Adipose tissue (tissue), 3 donors: ENCODE results near the gene BAZ2B. TPM values are rescaled to one million over a fixed set of nuclear protein-coding genes. Genes with fewer than 3 reads are reported as not detected.

Experiments
- polyA plus RNA-seq, 3 donors: library from polyadenylated mRNA; stranded (reverse); fragments of 200-250 nt; gene quantifications; one replicate each; pipeline ENCODE4 v1.2.3, GENCODE V29; 2013
- donor health status: healthy with polysubstance abuse.
- donor health status: Bipolar disorder and iron deficiency.
- donor health status: healthy.

The BAZ2B gene
- polyA plus RNA-seq, 3 donors = 10.6 to 21.9 (median 16.3) TPM

Other genes with a start within 250 kb of the BAZ2B start
- gene MARCHF7, start 96.0 kb upstream of the BAZ2B start, polyA plus RNA-seq = 10 to 100 TPM; 12.0 to 40.6 (median 19.8) TPM
- 10 to 100 TPM in 2 of 3 donors, 1 to 10 TPM in 1; 8.2 to 45.2 (median 42.4) TPM for gene CD302, start 181.7 kb upstream of the BAZ2B start, polyA plus RNA-seq